GM19467 (cell line): Measurements from ENCODE around the gene P3H3.

Experiments used
- ATAC-seq: cut with Tn5 transposase; IDR thresholded peaks from one replicate; pipeline ENCODE4 v1.9.1; 2021; ENCODE audit warnings: mild to moderate bottlenecking, moderate library complexity; ENCODE audit not compliant: unreplicated experiment

The P3H3 gene

GRCh38 chr12:6826125-6826733, 2.0 kb upstream of the P3H3 start:
- no peak for ATAC-seq

GRCh38 chr12:6826734-6827436, 1.3 kb upstream of the P3H3 start:
- no peak for ATAC-seq

GRCh38 chr12:6827437-6827911, 733 bp upstream of the P3H3 start:
- ATAC-seq = no peak

- no peak for ATAC-seq
These were observed 751 bp downstream of the P3H3 start for GRCh38 chr12:6828781-6829535.

- no peak for ATAC-seq
These were observed 1.5 kb downstream of the P3H3 start for GRCh38 chr12:6829536-6830220.

GRCh38 chr12:6830286-6830890, 2.2 kb downstream of the P3H3 start:
- ATAC-seq = no peak

GRCh38 chr12:6830999-6831398, 2.8 kb downstream of the P3H3 start:
- no peak for ATAC-seq

- ATAC-seq = no peak
These were observed 3.3 kb downstream of the P3H3 start for GRCh38 chr12:6831450-6831995.

- no peak for ATAC-seq
These were observed 3.9 kb downstream of the P3H3 start for GRCh38 chr12:6832125-6832524.

- no peak for ATAC-seq
These were observed 5.1 kb downstream of the P3H3 start for GRCh38 chr12:6833189-6833890.

- ATAC-seq = no peak
These were observed 6.0 kb downstream of the P3H3 start for GRCh38 chr12:6834254-6834653.

GRCh38 chr12:6834873-6835272, 6.7 kb downstream of the P3H3 start:
- ATAC-seq = no peak

GRCh38 chr12:6836851-6837250, 8.6 kb downstream of the P3H3 start:
- ATAC-seq = no peak

- ATAC-seq = no peak
These were observed 9.3 kb downstream of the P3H3 start for GRCh38 chr12:6837370-6838060.

- ATAC-seq = no peak
These were observed 10.6 kb downstream of the P3H3 start for GRCh38 chr12:6838854-6839253.

GRCh38 chr12:6839482-6840201, 11.4 kb downstream of the P3H3 start:
- ATAC-seq = peak; percentile 71

GRCh38 chr12:6840330-6840729, 12.1 kb downstream of the P3H3 start:
- ATAC-seq = no peak

- no peak for ATAC-seq
These were observed 12.7 kb downstream of the P3H3 start, which contains the start of gene GNB3 for GRCh38 chr12:6840761-6841515. Gene GNB3 (plus strand): TSS chr12:6840925. CDS start chr12:6841288, 363 bp downstream.
